GM18499 (cell line): ENCODE data around the gene ZNF470.

Source experiments
- ATAC-seq: cut with Tn5 transposase; IDR thresholded peaks from one replicate; pipeline ENCODE4 v1.9.1; 2021; ENCODE audit warnings: moderate number of reproducible peaks; ENCODE audit not compliant: insufficient read depth, unreplicated experiment

The ZNF470 gene

GRCh38 chr19:56567274-56568120 is at the start of gene ZNF470:
TSS of gene ZNF470 (plus strand) at chr19:56567468. CDS start at chr19:56570312, 2,844 bp downstream.
- ATAC-seq: peak; percentile 87

- ATAC-seq: no peak
These were observed 41.9 kb upstream of the ZNF470 start for GRCh38 chr19:56525214-56525860.

- ATAC-seq: no peak
These were observed 29.8 kb upstream of the ZNF470 start for GRCh38 chr19:56537442-56537841.

- ATAC-seq: no peak
These were observed 29.0 kb upstream of the ZNF470 start for GRCh38 chr19:56538254-56538760.

GRCh38 chr19:56538761-56539263 is 28.5 kb upstream of the ZNF470 start, which contains the start of gene ZFP28:
TSS of gene ZFP28 (plus strand) at chr19:56538948. CDS start at chr19:56539019, 71 bp downstream.
- ATAC-seq: no peak

- no peak for ATAC-seq
These were observed 23.5 kb upstream of the ZNF470 start for GRCh38 chr19:56543776-56544175.

GRCh38 chr19:56547535-56547934 is 19.7 kb upstream of the ZNF470 start:
- ATAC-seq: no peak

- no peak for ATAC-seq
These were observed 12.9 kb upstream of the ZNF470 start for GRCh38 chr19:56554272-56554869.

- no peak for ATAC-seq
These were observed 4.5 kb upstream of the ZNF470 start for GRCh38 chr19:56562766-56563165.

- ATAC-seq: no peak
These were observed 379 bp upstream of the ZNF470 start for GRCh38 chr19:56566904-56567273.

- ATAC-seq: no peak
These were observed 5.3 kb downstream of the ZNF470 start for GRCh38 chr19:56572589-56572988.

GRCh38 chr19:56573914-56574313 is 6.6 kb downstream of the ZNF470 start:
- no peak for ATAC-seq

GRCh38 chr19:56577719-56578602 is 10.7 kb downstream of the ZNF470 start:
- no peak for ATAC-seq

GRCh38 chr19:56594446-56594782 is 27.1 kb downstream of the ZNF470 start:
- no peak for ATAC-seq

GRCh38 chr19:56594783-56595547 is 27.7 kb downstream of the ZNF470 start, which contains the start of gene ZNF71:
TSS of gene ZNF71 (plus strand) at chr19:56595302. CDS start at chr19:56601559, 6,257 bp downstream.
- ATAC-seq: no peak

GRCh38 chr19:56595548-56595899 is 28.3 kb downstream of the ZNF470 start:
- no peak for ATAC-seq

GRCh38 chr19:56596676-56597075 is 29.4 kb downstream of the ZNF470 start:
- no peak for ATAC-seq

GRCh38 chr19:56597696-56598095 is 30.4 kb downstream of the ZNF470 start:
- no peak for ATAC-seq

- ATAC-seq: no peak
These were observed 34.1 kb downstream of the ZNF470 start for GRCh38 chr19:56601375-56601774.
